ENCODE results near the gene CDH4. TPM values are rescaled to one million over a fixed set of nuclear protein-coding genes. Genes with fewer than 3 reads are reported as not detected.

Gene CDH4
- total RNA-seq, 4 donors from 2014 or later, result under 0.01 to 0.56 (median 0.19) TPM; not detected in 1

DNA sequence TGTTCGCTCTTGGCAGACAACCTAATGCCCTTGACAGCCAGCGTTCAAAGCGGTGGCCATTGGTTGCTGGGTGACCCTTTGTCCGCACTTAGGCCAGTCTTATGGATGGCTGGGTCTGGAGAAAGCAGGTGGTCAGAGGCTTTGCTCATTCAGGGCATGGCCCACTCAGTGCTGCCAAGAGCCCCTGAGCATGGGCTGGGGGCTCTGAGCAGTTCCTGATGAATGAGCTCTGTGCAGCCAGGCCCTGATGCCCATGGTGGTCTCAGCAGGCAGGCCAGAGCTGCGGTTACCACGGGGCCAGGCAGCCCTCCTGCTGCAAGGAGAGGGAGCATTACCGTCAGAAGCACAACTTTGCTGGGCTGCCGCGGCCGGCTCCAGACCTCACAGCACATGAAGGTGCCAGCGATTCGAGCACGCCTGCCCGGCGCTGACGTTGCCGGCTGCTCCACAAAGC lies 36.3 kb downstream of the CDH4 start:
- TF ChIP-seq, protein P1, sequence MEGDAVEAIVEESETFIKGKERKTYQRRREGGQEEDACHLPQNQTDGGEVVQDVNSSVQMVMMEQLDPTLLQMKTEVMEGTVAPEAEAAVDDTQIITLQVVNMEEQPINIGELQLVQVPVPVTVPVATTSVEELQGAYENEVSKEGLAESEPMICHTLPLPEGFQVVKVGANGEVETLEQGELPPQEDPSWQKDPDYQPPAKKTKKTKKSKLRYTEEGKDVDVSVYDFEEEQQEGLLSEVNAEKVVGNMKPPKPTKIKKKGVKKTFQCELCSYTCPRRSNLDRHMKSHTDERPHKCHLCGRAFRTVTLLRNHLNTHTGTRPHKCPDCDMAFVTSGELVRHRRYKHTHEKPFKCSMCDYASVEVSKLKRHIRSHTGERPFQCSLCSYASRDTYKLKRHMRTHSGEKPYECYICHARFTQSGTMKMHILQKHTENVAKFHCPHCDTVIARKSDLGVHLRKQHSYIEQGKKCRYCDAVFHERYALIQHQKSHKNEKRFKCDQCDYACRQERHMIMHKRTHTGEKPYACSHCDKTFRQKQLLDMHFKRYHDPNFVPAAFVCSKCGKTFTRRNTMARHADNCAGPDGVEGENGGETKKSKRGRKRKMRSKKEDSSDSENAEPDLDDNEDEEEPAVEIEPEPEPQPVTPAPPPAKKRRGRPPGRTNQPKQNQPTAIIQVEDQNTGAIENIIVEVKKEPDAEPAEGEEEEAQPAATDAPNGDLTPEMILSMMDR (IDR thresholded peaks at IDR 0.05), result no peak
- ATAC-seq (ENCODE audit: low FRiP score), result no peak
- DNase-seq (ENCODE audit: low spot score), result no peak

DNA sequence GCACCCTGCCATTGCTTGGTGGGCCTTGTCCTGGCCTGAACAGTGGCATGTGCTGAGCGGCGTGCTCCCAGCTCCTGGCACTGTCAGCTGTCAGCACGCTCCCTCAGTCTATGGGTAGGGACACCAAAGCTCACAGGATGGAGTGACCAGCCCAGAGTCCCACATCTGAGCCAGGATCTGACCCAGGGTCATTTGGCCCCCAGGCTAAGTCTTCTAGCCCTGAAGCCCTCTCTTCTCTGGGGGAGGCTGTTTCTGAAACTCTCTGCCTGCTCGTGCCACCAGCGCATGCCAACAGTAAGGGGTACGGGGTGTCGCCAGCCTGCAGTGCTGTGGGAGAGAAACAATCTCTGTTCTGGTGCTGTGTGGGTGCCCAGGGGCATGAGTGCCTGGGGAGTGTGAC lies 37.1 kb downstream of the CDH4 start:
- ATAC-seq (ENCODE audit: low FRiP score), result no peak
- no peak for DNase-seq (ENCODE audit: low spot score)
- TF ChIP-seq, protein P1 (IDR thresholded peaks at IDR 0.05), result no peak

DNA sequence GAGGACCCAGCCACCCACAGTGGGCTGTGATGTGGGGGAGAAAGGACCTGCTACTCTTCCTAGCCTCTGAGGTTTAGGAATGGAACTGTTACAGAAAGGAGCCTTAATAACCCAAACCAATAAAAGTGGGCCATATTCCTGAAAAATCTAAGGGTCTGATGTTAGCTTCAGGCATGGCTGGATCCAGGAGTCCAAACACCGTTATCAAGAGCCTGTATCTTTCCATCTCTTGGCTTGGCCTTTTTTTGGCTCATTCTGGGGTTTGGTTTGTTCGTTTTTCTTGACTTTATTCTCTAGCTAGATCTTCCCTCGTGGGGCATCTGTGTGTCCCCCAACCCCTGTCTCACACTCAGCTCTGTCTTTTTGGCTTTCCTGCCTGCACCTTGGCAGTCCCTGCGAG lies 38.7 kb downstream of the CDH4 start:
- DNase-seq (ENCODE audit: low spot score) (no peak), ATAC-seq (ENCODE audit: low FRiP score) (no peak)
- TF ChIP-seq, protein P1 (IDR thresholded peaks at IDR 0.05), result no peak

DNA sequence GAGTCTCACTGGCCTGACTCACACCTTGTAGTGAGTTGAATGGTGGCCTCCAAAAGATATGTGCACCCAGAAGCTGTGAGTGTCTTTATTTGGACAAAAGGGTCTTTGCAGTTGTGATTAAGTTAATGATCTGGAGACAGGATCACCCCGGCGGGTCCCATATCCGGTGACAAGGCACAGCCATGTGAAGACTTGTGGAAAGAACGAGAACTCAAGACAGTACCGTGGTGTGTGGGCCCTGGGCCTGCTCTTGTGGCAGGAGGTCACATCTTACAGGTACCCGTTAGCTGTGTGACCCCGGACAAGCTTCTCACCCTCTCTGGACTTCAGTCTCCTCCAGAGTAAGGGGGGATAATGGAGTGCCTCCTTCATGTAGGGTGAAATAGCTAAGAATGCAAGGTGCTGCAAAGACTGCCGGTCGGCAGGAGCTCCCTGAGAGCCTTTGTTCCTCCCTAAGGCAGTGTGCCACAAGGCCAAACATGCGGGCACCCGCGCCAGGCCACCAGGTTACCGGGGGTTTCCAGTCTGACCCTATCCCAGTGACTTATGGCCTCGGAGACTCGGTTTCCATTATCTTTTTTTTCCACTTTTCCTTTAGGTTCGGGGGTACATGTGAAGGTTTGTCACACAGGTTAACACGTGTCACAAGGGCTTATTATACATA lies 39.2 kb downstream of the CDH4 start:
- DNase-seq (ENCODE audit: low spot score) (no peak), ATAC-seq (ENCODE audit: low FRiP score) (no peak)
- TF ChIP-seq, protein P1 (IDR thresholded peaks at IDR 0.05), result no peak

DNA sequence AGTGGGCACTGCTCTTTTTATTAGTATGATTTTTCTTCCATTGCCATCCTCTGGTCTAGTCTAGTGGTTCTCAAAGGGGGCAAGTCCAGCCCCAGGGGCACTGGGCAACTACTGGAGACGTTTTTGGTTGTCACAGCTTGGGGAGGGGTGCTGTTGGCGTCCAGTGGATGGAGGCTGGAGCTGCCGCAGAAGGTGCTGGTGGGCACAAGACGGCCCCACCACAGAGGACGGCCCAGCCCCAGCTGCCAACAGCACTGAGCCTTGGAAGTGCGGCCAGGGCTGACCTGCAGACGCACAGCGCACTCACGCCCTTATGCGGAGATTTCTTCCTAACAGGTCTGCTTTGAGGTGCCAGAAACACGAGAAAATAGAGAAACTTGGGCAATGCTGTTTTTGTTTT lies 40.3 kb downstream of the CDH4 start:
- no peak for DNase-seq (ENCODE audit: low spot score)
- ATAC-seq (ENCODE audit: low FRiP score), result no peak
- TF ChIP-seq, protein P1 (IDR thresholded peaks at IDR 0.05), result no peak

DNA sequence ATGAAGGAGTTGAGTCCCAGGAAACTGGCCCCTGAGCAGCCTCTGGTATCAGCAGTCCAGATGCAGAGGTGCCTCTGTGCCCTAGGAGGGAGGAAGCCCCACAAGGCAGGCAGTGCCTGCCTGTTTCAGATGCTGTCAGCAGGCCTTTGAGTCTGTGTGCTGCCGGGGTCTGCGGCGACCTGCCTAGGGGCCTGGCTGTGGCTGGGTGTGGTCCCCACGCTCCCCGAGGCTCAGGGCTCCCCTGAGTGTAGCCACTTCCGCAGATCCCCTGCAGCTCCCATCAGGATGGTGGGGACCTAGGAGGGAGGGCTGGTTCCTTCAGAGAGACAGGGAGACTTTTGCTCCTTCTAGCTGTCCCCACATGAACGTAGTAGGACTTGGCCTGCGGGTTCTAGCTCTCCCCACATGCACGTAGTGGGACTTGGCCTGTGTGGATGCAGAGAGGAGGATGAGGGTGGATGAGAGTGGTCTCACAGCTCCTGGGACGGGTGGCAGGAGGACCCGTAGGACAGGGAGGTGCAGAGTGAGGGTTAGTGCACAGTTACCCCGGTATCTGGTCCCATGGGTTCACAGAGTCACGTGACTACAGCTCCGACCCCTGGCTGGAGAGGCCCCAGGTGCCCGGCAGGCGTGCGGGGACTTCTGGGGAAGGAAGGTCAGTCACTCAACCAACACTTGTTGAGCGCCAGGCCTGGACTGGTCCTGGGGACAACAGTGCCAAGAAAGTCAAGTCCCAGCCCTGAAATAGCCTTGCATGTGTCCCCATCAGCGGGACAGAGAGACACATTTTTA lies 41.0 kb downstream of the CDH4 start:
- TF ChIP-seq, protein P1 (IDR thresholded peaks at IDR 0.05), result no peak
- DNase-seq (ENCODE audit: low spot score) (no peak), ATAC-seq (ENCODE audit: low FRiP score) (no peak)
